ENCODE results near the gene YBX1. TPM values are rescaled to one million over a fixed set of nuclear protein-coding genes. Genes with fewer than 3 reads are reported as not detected.

YBX1 gene
- total RNA-seq, 1 donor from 2014 or later, result 867 TPM

Other genes starting within 250 kb of the YBX1 start
- 0.12 TPM in 1 of 2 replicates, not detected in the other for gene ZMYND12, start 226.4 kb upstream of the YBX1 start, total RNA-seq
- gene PPCS, start 225.9 kb upstream of the YBX1 start, total RNA-seq, result 44.7 and 48.0 TPM in 2 replicates
- gene CCDC30, start 219.1 kb upstream of the YBX1 start, total RNA-seq, result 0.68 and 1.1 TPM in 2 replicates
- gene PPIH, start 24.0 kb upstream of the YBX1 start, total RNA-seq, result 88.4 and 92.9 TPM in 2 replicates
- not detected in 2 replicates for gene CLDN19, start 57.8 kb downstream of the YBX1 start, total RNA-seq
- 47.4 and 51.1 TPM in 2 replicates for gene P3H1, start 84.6 kb downstream of the YBX1 start, total RNA-seq
- gene C1orf50, start 84.8 kb downstream of the YBX1 start, total RNA-seq, result 6.2 and 6.3 TPM in 2 replicates
- gene TMEM269, start 102.6 kb downstream of the YBX1 start, total RNA-seq, result 0.12 TPM in 1 of 2 replicates, not detected in the other
- gene ERMAP, start 134.7 kb downstream of the YBX1 start, total RNA-seq, result 3.5 and 3.8 TPM in 2 replicates
- 7.3 and 10.0 TPM in 2 replicates for gene SVBP, start 135.0 kb downstream of the YBX1 start, total RNA-seq
- gene ZNF691, start 164.2 kb downstream of the YBX1 start, total RNA-seq, result 9.9 and 11.1 TPM in 2 replicates

Measured in activated CD4-positive, alpha-beta T cell treated with anti-CD3 and anti-CD28 coated beads, Interleukin-2, amount 10 ng/mL, durations not matched to agents 24 days and 14 days (primary cell).